Bladder microvascular endothelial cell (primary cell): ENCODE data around the gene ZNF454. TPM values are rescaled to one million over a fixed set of nuclear protein-coding genes. Genes with fewer than 3 reads are reported as not detected.

Source experiments
- total RNA-seq: library from RNA; depleted of rRNA; stranded (reverse); fragments of >200 nt; gene quantifications from 2 replicates; pipeline ENCODE4 v1.2.3, GENCODE V29; 2014

Gene ZNF454
- 0.49 and 0.69 TPM in 2 replicates for total RNA-seq

GRCh38 chr5:178940569-178941360, at the start of gene ZNF454:
Gene ZNF454 (plus strand): TSS chr5:178941198. CDS start chr5:178942792, 1,594 bp downstream.

DNA sequence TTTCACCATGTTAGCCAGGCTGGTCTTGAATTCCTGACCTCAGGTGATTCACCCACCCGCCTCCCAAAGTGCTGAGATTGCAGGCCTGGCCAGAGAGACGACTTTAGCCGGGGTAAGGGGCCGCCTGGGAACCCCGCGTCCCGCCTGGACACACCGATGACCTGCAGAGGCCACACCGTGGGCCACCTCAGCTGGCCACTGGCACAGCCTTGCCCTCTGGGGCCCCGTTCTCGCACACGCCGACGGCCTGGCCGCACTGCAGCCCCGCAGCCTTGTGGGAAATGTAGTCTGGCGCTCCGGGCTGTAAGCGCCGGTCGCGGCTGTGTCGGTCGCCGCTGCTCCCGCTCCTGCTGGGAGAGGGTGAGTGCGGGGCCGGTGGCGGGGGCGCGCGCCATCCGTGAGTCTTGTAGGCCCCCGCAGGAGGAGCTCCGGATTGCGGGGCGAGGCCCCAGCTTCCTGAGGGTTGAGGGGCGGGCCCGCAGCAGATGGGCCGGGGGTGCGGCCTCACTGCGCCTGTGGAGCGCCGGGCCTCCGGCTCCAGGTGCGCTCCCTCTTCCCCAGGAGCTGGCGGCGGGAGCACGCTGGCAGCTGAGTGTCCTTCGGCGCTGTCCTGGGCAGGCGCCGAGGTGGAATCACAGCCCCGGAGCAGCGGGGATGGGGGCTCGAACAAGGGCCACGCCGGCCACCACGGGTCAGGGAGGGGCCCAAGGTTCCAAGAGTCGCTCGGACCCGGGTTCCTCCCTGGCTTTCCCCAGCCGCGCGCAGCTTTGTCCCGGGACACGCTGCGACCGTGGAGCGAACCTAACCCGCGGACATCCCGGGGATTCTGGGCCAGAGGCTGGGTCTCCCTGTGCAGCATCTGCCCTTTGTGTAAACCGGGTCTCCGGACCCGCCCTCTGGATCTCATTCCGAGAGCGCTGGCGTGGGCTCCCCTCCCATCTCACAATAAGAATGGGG, 45.1 kb upstream of the ZNF454 start, which contains the start of gene ZFP2:
TSS of gene ZFP2 (plus strand) at position 299 of the 957 bp plus-strand sequence. CDS start 35,401 bp downstream, outside the sequence.

GRCh38 chr5:178994580-178995340, 53.8 kb downstream of the ZNF454 start, which contains the start of gene GRM6:
Gene GRM6 (minus strand): TSS chr5:178995320. CDS start chr5:178994944, 376 bp downstream.

Other genes with a start within 250 kb of the ZNF454 start
- 5.3 and 8.1 TPM in 2 replicates for gene ZNF354A, start 210.5 kb upstream of the ZNF454 start, total RNA-seq
- gene ZNF354B, start 81.2 kb upstream of the ZNF454 start, total RNA-seq: 5.0 and 9.1 TPM in 2 replicates
- gene ZFP2, start 45.3 kb upstream of the ZNF454 start, total RNA-seq: 0.65 and 1.2 TPM in 2 replicates
- gene GRM6, start 54.1 kb downstream of the ZNF454 start, total RNA-seq: not detected in 2 replicates
- gene ZNF879, start 82.6 kb downstream of the ZNF454 start, total RNA-seq: 2.3 and 5.2 TPM in 2 replicates
- 4.4 and 6.7 TPM in 2 replicates for gene ZNF354C, start 119.2 kb downstream of the ZNF454 start, total RNA-seq